Measurements from ENCODE around the gene SLC2A10.

GRCh38 chr20:46674253-46675083, 35.0 kb upstream of the SLC2A10 start:
- no peak for TF ChIP-seq CTCF (IDR thresholded peaks at IDR 0.05)
- TF ChIP-seq POLR2A (IDR thresholded peaks at IDR 0.05) = no peak
- TF ChIP-seq EP300 (IDR thresholded peaks at IDR 0.05) = no peak

All from tibial nerve (tissue), 4 donors.